ENCODE results near the gene EPYC.

EPYC gene

DNA sequence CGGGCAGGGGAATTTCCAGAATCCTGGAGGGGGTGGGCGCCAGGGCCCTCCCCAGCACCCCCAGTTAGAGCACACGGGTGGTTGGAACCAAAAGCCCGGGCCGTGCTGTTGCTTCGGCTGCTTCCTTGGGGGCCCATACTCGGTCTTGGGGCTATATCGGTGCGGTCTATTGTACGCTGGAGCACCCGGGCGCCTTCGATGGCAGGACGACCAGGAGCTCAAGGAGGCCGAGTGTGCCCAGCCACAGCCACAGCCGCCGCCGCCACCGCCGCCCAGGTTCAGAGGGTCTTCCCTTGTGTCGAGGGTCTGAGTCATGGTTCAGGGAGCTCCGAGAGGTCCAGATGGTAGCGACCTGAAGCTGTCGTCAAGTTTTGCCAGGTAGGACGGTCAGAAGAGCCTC lies 50.3 kb downstream of the EPYC start:
- WGBS = 98% methylated on average over 25 of the region's 25 CpGs
- no peaks in the 10 kb centered on the region for H3K9me3 ChIP-seq (ENCODE audit: insufficient read depth, low read depth, low read length)
- no peak overlapping the region for H3K9ac ChIP-seq (ENCODE audit: low read depth, low read length)
- H3K27me3 ChIP-seq (ENCODE audit: insufficient read depth, low read length) = no peaks in the 10 kb centered on the region
- no peaks in the 10 kb centered on the region for H3K36me3 ChIP-seq (ENCODE audit: insufficient read depth, low read length)
- no peaks in the 10 kb centered on the region for H3K4me1 ChIP-seq (ENCODE audit: insufficient read depth, low read length)
- H3K27ac ChIP-seq (ENCODE audit: low read depth, low read length) = no peak overlapping the region
- no peak overlapping the region for H3K4me3 ChIP-seq (ENCODE audit: low read length)

DNA sequence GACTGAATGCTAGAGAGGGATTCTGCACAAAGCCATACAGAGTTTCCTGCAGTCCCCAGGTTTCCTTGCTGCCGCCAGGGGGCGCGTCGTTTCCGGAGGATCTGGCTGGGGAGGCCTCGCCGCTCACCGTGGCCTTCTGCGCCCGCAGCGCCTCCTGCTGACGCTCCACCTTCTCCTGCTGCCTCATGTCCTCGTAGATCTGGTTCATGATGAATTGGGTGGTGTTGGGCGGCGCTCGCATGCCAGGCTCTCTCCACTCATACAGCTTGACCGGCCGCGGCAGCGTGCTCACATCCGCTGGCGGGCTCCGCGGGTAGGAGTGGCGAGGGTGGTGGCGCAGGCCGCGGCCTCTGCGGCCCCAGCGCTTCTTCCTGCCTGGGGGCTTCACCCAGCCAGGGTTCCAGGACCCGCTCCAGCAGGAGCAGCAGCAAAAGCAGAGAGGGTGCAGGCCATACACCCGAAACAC lies 50.8 kb downstream of the EPYC start:
- WGBS = 94% methylated on average over 32 of the region's 32 CpGs
- Histone ChIP-seq H3K4me3 (ENCODE audit: low read length) (no peak overlapping the region), H3K27ac (ENCODE audit: low read depth, low read length) (no peak overlapping the region), H3K4me1 (ENCODE audit: insufficient read depth, low read length) (no peaks in the 10 kb centered on the region), H3K9ac (ENCODE audit: low read depth, low read length) (no peak overlapping the region), H3K36me3 (ENCODE audit: insufficient read depth, low read length) (no peaks in the 10 kb centered on the region), H3K9me3 (ENCODE audit: insufficient read depth, low read depth, low read length) (no peaks in the 10 kb centered on the region), H3K27me3 (ENCODE audit: insufficient read depth, low read length) (no peaks in the 10 kb centered on the region)

DNA sequence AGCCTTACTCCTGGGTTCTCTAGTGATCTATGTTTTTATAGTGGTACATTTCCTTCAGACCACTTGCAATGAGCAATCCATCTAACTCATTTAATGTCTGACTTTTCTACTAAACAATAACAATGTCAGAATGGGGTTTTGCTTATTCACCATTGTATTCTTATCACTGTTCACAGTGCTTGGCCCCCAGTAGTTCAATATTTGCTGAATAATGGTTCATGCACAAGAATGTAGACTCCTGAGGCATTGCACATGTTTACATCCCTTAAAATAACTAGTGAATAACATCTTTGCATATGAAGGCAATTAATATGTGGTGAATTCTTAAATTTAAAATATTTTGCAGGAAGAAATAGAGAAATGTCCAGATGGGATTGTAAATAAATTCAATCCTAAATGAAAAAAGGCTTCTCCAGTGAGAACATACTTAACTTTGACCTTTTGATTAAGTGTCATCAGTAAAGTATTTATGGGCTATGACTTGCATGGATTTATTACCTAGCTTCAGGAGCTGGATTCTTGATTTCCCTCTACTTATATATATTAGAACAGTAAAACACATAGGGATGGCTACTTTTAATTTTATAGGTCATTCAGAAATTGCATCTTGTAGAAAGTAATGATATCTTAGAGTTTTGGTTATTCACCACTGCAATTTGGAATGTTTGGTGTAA lies 53.2 kb downstream of the EPYC start:
- no peaks in the 10 kb centered on the region for H3K36me3 ChIP-seq (ENCODE audit: insufficient read depth, low read length)
- no peak overlapping the region for H3K9ac ChIP-seq (ENCODE audit: low read depth, low read length)
- H3K9me3 ChIP-seq (ENCODE audit: insufficient read depth, low read depth, low read length) = no peaks in the 10 kb centered on the region
- H3K4me3 ChIP-seq (ENCODE audit: low read length) = no peak overlapping the region
- H3K4me1 ChIP-seq (ENCODE audit: insufficient read depth, low read length) = no peaks in the 10 kb centered on the region
- no peak overlapping the region for H3K27ac ChIP-seq (ENCODE audit: low read depth, low read length)
- no peaks in the 10 kb centered on the region for H3K27me3 ChIP-seq (ENCODE audit: insufficient read depth, low read length)

DNA sequence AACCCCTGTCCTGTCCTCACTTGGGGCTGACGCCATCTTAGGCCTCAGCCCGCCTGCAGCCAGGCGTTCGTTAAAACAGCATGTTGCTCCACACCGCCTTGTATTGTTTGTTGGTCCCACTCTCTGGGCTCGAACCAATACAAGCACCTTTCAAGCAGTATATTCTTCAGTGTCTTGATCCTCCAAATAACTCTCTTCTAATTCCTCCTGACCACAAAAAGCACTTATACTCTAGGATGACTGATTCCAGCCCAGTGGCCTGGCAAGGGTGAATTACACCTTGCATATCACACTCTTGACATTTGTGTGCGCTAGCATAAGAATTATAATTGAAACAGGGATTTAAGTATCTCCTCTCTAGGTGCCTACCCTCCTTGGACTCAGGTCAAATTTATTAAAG lies 56.9 kb downstream of the EPYC start:
- Histone ChIP-seq H3K9me3 (ENCODE audit: insufficient read depth, low read depth, low read length) (no peaks in the 10 kb centered on the region), H3K36me3 (ENCODE audit: insufficient read depth, low read length) (no peaks in the 10 kb centered on the region), H3K4me3 (ENCODE audit: low read length) (no peak overlapping the region), H3K27me3 (ENCODE audit: insufficient read depth, low read length) (no peaks in the 10 kb centered on the region), H3K4me1 (ENCODE audit: insufficient read depth, low read length) (no peaks in the 10 kb centered on the region), H3K27ac (ENCODE audit: low read depth, low read length) (no peak overlapping the region), H3K9ac (ENCODE audit: low read depth, low read length) (no peak overlapping the region)
- 94% methylated on average over 7 of the region's 7 CpGs for WGBS

DNA sequence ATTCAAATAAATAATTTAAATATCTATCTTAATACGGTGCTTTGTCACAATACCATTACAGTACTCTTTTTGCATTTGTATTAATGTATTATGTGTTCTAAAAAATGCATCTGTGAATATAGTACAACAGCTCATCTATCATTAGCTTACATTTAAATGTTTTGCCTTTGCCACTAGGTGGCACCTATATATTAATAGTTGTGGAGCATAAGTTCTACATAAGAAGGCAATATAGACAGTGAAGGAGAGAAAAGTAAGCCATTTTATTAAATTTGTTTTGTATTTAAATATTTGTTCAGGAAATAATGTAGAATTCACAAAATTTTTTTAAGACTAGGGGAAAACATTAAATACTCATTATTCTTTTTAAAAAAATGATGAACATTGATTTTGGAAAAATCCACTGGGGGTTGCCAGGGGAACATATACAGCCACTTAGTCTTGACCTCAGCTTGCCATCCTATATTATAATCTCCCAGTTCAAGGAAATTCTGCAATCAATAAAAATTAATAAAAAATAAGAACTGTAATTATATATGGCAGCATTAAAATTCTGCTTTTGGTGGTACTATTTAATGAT lies 59.6 kb downstream of the EPYC start:
- Histone ChIP-seq H3K4me3 (ENCODE audit: low read length) (no peak overlapping the region), H3K9me3 (ENCODE audit: insufficient read depth, low read depth, low read length) (no peaks in the 10 kb centered on the region), H3K9ac (ENCODE audit: low read depth, low read length) (no peak overlapping the region), H3K27me3 (ENCODE audit: insufficient read depth, low read length) (no peaks in the 10 kb centered on the region), H3K27ac (ENCODE audit: low read depth, low read length) (no peak overlapping the region), H3K36me3 (ENCODE audit: insufficient read depth, low read length) (no peaks in the 10 kb centered on the region), H3K4me1 (ENCODE audit: insufficient read depth, low read length) (no peaks in the 10 kb centered on the region)
- no CpG with 5 or more reads among the region's 1 CpG for WGBS

DNA sequence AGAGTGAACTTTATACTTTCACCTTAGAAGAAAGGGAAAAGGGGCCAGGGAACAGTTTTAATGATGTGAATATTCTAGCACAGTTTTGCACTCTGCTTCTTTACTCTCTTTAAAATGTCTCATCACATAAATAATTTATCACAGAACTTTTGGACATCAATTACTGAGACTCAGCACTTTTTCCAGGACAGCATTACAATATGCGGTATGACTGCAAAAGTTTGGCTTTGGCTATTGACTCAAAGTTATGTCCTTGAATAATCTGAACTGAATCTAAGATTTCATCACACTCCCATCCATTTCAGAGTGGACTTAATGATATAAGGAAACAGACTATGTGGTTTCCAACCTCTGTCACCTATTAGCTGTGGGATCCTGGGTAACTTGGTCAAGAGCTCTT lies 61.5 kb downstream of the EPYC start:
- no peak overlapping the region for H3K4me3 ChIP-seq (ENCODE audit: low read length)
- H3K27me3 ChIP-seq (ENCODE audit: insufficient read depth, low read length) = no peaks in the 10 kb centered on the region
- H3K36me3 ChIP-seq (ENCODE audit: insufficient read depth, low read length) = no peaks in the 10 kb centered on the region
- no peak overlapping the region for H3K27ac ChIP-seq (ENCODE audit: low read depth, low read length)
- WGBS = 95% methylated on average over 1 of the region's 1 CpG
- H3K9ac ChIP-seq (ENCODE audit: low read depth, low read length) = no peak overlapping the region
- no peaks in the 10 kb centered on the region for H3K9me3 ChIP-seq (ENCODE audit: insufficient read depth, low read depth, low read length)
- H3K4me1 ChIP-seq (ENCODE audit: insufficient read depth, low read length) = no peaks in the 10 kb centered on the region

DNA sequence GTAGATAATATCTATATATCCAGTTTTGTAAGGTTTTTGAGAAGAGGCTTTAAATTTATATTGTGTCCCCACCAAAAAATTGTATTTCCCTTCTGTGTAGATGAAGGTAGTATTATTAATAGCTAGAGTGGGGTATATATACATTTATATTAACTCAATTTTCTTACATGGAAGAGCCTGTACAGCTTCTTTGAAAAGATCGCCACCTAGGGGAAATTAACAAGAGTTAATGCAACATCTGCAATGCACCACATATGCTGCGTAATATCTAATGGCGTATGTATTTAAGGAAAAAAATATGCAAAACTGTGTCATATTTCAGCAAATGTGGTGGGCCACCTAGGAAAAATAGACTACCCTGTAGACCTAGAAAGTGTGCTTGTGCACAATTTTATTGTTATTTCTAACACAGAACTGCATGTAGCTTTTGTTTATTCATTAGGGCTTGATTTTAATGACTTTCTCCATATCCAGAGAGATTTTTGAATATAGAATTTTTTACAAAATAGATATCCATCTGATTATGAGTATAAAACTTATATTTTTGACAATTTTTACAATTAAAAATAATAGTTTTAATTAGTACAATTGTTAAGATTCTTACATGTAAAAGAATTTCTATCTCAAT lies 63.8 kb downstream of the EPYC start:
- no peaks in the 10 kb centered on the region for H3K9me3 ChIP-seq (ENCODE audit: insufficient read depth, low read depth, low read length)
- no peaks in the 10 kb centered on the region for H3K4me1 ChIP-seq (ENCODE audit: insufficient read depth, low read length)
- H3K27me3 ChIP-seq (ENCODE audit: insufficient read depth, low read length) = no peaks in the 10 kb centered on the region
- H3K4me3 ChIP-seq (ENCODE audit: low read length) = no peak overlapping the region
- H3K27ac ChIP-seq (ENCODE audit: low read depth, low read length) = no peak overlapping the region
- 67% methylated on average over 3 of the region's 3 CpGs for WGBS
- no peak overlapping the region for H3K9ac ChIP-seq (ENCODE audit: low read depth, low read length)
- H3K36me3 ChIP-seq (ENCODE audit: insufficient read depth, low read length) = no peaks in the 10 kb centered on the region

DNA sequence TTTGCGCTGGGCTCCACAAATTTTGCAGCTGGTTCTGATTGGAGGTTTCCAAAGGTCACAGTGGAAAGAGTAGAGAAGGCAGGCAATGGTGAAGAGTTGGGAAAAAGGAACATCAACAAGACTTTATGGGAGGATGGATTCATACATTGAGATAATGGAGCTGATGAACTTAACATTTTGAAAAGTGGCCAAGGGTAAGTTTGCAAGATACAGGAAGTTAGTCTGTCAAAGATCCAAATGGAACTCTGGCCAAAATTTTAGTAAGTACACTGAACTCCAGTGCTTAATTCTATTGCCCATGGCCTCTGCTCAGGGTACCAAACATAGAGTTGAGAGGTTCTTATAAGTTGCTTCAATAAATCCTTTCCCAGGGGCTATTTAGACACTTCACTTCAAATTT lies 65.4 kb downstream of the EPYC start:
- Histone ChIP-seq H3K27ac (ENCODE audit: low read depth, low read length) (no peak overlapping the region), H3K9ac (ENCODE audit: low read depth, low read length) (no peak overlapping the region), H3K36me3 (ENCODE audit: insufficient read depth, low read length) (no peaks in the 10 kb centered on the region), H3K9me3 (ENCODE audit: insufficient read depth, low read depth, low read length) (no peaks in the 10 kb centered on the region), H3K4me1 (ENCODE audit: insufficient read depth, low read length) (no peaks in the 10 kb centered on the region), H3K27me3 (ENCODE audit: insufficient read depth, low read length) (no peaks in the 10 kb centered on the region), H3K4me3 (ENCODE audit: low read length) (no peak overlapping the region)
- 100% methylated on average over 1 of the region's 1 CpG for WGBS

DNA sequence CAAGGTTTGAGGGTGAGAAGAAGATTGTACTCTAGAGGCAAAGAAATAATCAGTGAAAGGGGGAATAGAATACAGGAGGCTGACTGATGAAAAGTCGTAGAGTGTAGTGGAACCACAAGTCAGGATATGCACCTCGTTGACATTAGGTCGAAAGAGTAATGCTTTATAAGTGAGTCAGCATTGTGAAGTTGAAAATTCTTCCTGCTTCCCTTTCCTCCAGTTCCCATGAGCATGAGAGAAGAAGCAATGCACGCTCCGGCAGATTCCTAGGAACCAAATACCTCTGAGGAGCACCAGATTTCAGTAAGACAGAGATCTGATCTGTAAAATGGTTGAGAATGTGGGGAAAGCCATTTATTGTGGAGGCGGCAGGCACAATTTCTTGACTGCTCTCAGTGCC lies 66.3 kb downstream of the EPYC start:
- Histone ChIP-seq H3K9ac (ENCODE audit: low read depth, low read length) (no peak overlapping the region), H3K4me3 (ENCODE audit: low read length) (no peak overlapping the region), H3K27ac (ENCODE audit: low read depth, low read length) (no peak overlapping the region), H3K27me3 (ENCODE audit: insufficient read depth, low read length) (no peaks in the 10 kb centered on the region), H3K4me1 (ENCODE audit: insufficient read depth, low read length) (no peaks in the 10 kb centered on the region), H3K9me3 (ENCODE audit: insufficient read depth, low read depth, low read length) (no peaks in the 10 kb centered on the region), H3K36me3 (ENCODE audit: insufficient read depth, low read length) (no peaks in the 10 kb centered on the region)
- 85% methylated on average over 6 of the region's 6 CpGs for WGBS

DNA sequence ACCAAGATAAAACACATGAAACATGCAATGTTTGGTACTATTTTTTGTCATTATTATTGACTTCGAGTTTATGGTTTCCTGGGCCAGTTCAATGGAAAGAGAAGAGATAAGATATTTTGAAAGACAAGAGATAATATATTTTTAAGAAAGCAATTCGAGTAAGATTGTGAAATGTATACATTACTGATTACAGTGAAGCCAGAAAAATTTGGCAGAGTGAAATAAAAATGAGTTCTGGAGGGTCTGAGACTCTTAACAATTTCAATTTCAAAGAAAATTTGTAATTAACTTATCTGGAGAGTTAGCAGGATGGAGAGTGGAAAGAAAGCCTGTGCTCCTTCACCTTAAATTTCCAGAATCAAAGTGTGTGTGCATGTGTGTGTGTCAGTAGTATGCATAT lies 67.1 kb downstream of the EPYC start:
- no peak overlapping the region for H3K4me3 ChIP-seq (ENCODE audit: low read length)
- no peaks in the 10 kb centered on the region for H3K36me3 ChIP-seq (ENCODE audit: insufficient read depth, low read length)
- H3K9me3 ChIP-seq (ENCODE audit: insufficient read depth, low read depth, low read length) = no peaks in the 10 kb centered on the region
- 96% methylated on average over 2 of the region's 2 CpGs for WGBS
- H3K27ac ChIP-seq (ENCODE audit: low read depth, low read length) = no peak overlapping the region
- no peaks in the 10 kb centered on the region for H3K27me3 ChIP-seq (ENCODE audit: insufficient read depth, low read length)
- no peak overlapping the region for H3K9ac ChIP-seq (ENCODE audit: low read depth, low read length)
- no peaks in the 10 kb centered on the region for H3K4me1 ChIP-seq (ENCODE audit: insufficient read depth, low read length)

DNA sequence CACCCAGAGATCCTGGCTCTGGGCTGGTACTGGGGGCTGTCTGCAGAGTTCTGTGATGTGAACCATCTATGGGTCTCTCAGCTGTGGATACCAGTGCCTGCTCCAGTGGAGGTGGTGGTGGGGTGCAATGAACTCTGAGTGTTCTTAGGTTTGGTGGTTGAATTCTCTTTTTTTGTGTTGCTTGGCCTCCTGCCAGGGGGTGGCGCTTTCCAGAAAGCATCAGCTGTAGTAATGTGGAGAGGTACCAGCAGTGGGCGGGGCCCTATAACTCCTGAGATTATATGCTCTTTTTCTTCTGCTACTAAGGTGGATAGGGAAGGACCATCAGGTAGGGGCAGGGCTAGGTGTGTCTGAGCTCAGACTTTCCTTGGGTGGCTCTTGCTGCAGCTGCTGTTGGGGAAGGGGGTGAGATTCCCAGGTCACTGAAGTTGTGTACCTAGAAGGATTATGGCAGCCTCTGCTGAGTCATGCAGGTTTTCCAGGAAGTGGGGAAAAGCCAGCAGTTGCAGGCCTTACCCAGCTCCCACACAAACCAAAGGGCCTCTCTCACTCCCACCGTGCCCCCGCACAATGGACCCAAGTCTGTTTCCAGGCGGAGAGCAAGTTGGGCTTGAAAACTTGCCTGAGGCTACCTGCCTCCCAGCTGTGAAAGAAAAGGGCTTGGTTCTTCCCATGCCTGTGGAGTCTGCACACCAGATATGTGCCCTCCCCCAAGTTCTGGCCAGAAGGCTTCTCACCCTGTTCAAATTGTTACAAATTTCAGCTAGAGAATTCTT lies 68.4 kb downstream of the EPYC start:
- no peaks in the 10 kb centered on the region for H3K4me1 ChIP-seq (ENCODE audit: insufficient read depth, low read length)
- WGBS = 89% methylated on average over 5 of the region's 5 CpGs
- no peaks in the 10 kb centered on the region for H3K9me3 ChIP-seq (ENCODE audit: insufficient read depth, low read depth, low read length)
- H3K4me3 ChIP-seq (ENCODE audit: low read length) = no peak overlapping the region
- H3K9ac ChIP-seq (ENCODE audit: low read depth, low read length) = no peak overlapping the region
- no peaks in the 10 kb centered on the region for H3K27me3 ChIP-seq (ENCODE audit: insufficient read depth, low read length)
- no peaks in the 10 kb centered on the region for H3K36me3 ChIP-seq (ENCODE audit: insufficient read depth, low read length)
- H3K27ac ChIP-seq (ENCODE audit: low read depth, low read length) = no peak overlapping the region

All from HUES64 (cell line).